ENCODE measurements around the gene DNM3. TPM values are rescaled to one million over a fixed set of nuclear protein-coding genes. Genes with fewer than 3 reads are reported as not detected.

The DNM3 gene
- total and polyA plus RNA-seq, 2 experiments from 2014 or later = 0.11 to 1.4 TPM

DNA sequence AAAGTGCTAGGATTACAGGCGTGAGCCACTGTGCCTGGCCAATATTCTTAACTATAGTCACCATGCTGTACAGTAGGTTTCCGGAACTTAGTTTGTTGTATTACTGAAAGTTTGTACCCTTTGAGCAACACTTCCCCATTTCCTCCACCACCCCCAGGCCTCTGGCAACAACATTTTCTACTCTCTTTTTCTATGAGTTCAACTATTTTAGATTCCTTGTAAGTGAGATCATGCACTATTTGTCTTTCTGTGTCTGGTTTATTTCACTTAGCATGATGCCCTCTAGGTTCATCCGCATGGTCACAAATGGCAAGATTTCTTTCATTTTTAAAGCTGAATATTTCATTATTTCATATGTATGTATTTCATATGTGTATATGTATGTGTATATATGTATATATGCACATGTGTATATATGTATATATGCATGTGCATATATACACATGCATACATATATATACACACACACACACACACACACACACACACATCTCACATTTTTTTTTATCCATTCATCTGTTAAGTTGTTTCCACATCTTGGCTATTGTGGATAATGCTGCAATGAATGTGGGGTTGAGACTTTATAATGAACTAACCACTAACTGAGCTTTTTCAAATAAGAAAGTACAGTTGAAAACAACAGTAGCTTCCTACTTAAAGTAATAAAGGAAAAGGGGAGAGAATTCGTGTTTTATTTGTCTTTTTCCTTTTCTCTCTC, 322.4 kb downstream of the DNM3 start:
- H3K27ac ChIP-seq = no peak overlapping the region
- peaks cover 18% of the 10 kb centered on the region for H3K4me1 ChIP-seq (ENCODE audit: insufficient read depth)
- H2AFZ ChIP-seq = no peak overlapping the region
- DNase-seq = peak; percentile 29
- H3K36me3 ChIP-seq (ENCODE audit: low read depth) = no peaks in the 10 kb centered on the region
- no peaks in the 10 kb centered on the region for H4K20me1 ChIP-seq (ENCODE audit: insufficient read depth)
- no peak overlapping the region for H3K9ac ChIP-seq
- H3K4me3 ChIP-seq = no peak overlapping the region
- WGBS, 2 experiments (ENCODE audit: low coverage in 1 of 2, low lambda C conversion rate in 2 of 2, missing lambda C conversion rate in 2 of 2) = 77 to 78% methylated on average over 4 of the region's 4 CpGs
- no peaks in the 10 kb centered on the region for H3K9me3 ChIP-seq (ENCODE audit: low read depth)
- H3K9me2 ChIP-seq (ENCODE audit: insufficient read depth) = no peaks in the 10 kb centered on the region
- TF ChIP-seq EZH2phosphoT487 (IDR thresholded peaks at IDR 0.05; ENCODE audit: insufficient read depth, low read depth) (no peak), EZH2 (IDR thresholded peaks at IDR 0.05; ENCODE audit: insufficient read depth, poor library complexity, severe bottlenecking) (no peak)
- H3K27me3 ChIP-seq (replicated peaks; ENCODE audit: insufficient read depth) = no peaks in the 10 kb centered on the region
- H3F3A ChIP-seq (ENCODE audit: insufficient read depth) = peaks cover 9% of the 10 kb centered on the region; the same call in 1 of the 2 replicates
- peak overlapping the region; percentile 10 for H3K4me2 ChIP-seq (ENCODE audit: unreplicated experiment)
- no peaks in the 10 kb centered on the region for H3K79me2 ChIP-seq (ENCODE audit: insufficient read depth)
- in situ Hi-C loops (cut with MboI) = no loop called here

GRCh38 chr1:172165403-172165802, 324.1 kb downstream of the DNM3 start:
- Histone ChIP-seq H3K27ac (no peak overlapping the region), H3F3A (ENCODE audit: insufficient read depth) (peaks cover 10% of the 10 kb centered on the region; the same call in 1 of the 2 replicates), H2AFZ (no peak overlapping the region), H3K4me1 (ENCODE audit: insufficient read depth) (peaks cover 23% of the 10 kb centered on the region), H3K9me2 (ENCODE audit: insufficient read depth) (no peaks in the 10 kb centered on the region), H3K27me3 (replicated peaks; ENCODE audit: insufficient read depth) (no peaks in the 10 kb centered on the region), H3K4me2 (ENCODE audit: unreplicated experiment) (no peak overlapping the region), H3K9me3 (ENCODE audit: low read depth) (no peaks in the 10 kb centered on the region), H3K36me3 (ENCODE audit: low read depth) (no peaks in the 10 kb centered on the region), H3K79me2 (ENCODE audit: insufficient read depth) (no peaks in the 10 kb centered on the region), H4K20me1 (ENCODE audit: insufficient read depth) (no peaks in the 10 kb centered on the region), H3K4me3 (no peak overlapping the region), H3K9ac (no peak overlapping the region)
- in situ Hi-C loops (cut with MboI) = no loop called here
- 94 to 98% methylated on average over 2 of the region's 2 CpGs for WGBS, 2 experiments (ENCODE audit: low coverage in 1 of 2, low lambda C conversion rate in 2 of 2, missing lambda C conversion rate in 2 of 2)
- TF ChIP-seq EZH2phosphoT487 (IDR thresholded peaks at IDR 0.05; ENCODE audit: insufficient read depth, low read depth) (no peak), EZH2 (IDR thresholded peaks at IDR 0.05; ENCODE audit: insufficient read depth, poor library complexity, severe bottlenecking) (no peak)
- DNase-seq = no peak

GRCh38 chr1:172167796-172168596, 326.7 kb downstream of the DNM3 start:
- H3K4me1 ChIP-seq (ENCODE audit: insufficient read depth) = peaks cover 23% of the 10 kb centered on the region
- H2AFZ ChIP-seq = no peak overlapping the region
- H3F3A ChIP-seq (ENCODE audit: insufficient read depth) = peaks cover 10% of the 10 kb centered on the region; the same call in 1 of the 2 replicates
- H3K36me3 ChIP-seq (ENCODE audit: low read depth) = no peaks in the 10 kb centered on the region
- no peaks in the 10 kb centered on the region for H4K20me1 ChIP-seq (ENCODE audit: insufficient read depth)
- TF ChIP-seq EZH2phosphoT487 (IDR thresholded peaks at IDR 0.05; ENCODE audit: insufficient read depth, low read depth) = no peak
- no peak overlapping the region for H3K9ac ChIP-seq
- H3K9me2 ChIP-seq (ENCODE audit: insufficient read depth) = no peaks in the 10 kb centered on the region
- no peaks in the 10 kb centered on the region for H3K9me3 ChIP-seq (ENCODE audit: low read depth)
- WGBS, 2 experiments (ENCODE audit: low coverage in 1 of 2, low lambda C conversion rate in 2 of 2, missing lambda C conversion rate in 2 of 2) = 15 to 18% methylated on average over 4 of the region's 4 CpGs
- DNase-seq = peak; percentile 65
- H3K27ac ChIP-seq = no peak overlapping the region
- H3K4me2 ChIP-seq (ENCODE audit: unreplicated experiment) = peak overlapping the region; percentile 5
- in situ Hi-C loops (cut with MboI) = no loop called here
- no peak overlapping the region for H3K4me3 ChIP-seq
- no peaks in the 10 kb centered on the region for H3K27me3 ChIP-seq (replicated peaks; ENCODE audit: insufficient read depth)
- H3K79me2 ChIP-seq (ENCODE audit: insufficient read depth) = no peaks in the 10 kb centered on the region

DNA sequence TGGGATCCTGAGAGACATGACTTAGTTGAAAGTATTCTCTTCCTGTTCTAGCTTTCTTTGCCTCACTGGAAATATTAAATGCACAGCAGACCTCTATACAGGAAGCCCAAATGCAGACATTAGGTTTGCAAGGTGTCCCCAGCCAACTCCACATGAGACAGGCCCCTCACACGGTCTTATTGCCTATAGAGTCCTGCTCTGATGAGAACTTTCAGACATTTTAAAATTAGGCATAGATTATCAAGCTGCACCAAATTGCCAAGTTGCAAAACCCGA, 327.2 kb downstream of the DNM3 start:
- no peaks in the 10 kb centered on the region for H3K9me2 ChIP-seq (ENCODE audit: insufficient read depth)
- no peak overlapping the region for H2AFZ ChIP-seq
- H3K9ac ChIP-seq = no peak overlapping the region
- H3K36me3 ChIP-seq (ENCODE audit: low read depth) = no peaks in the 10 kb centered on the region
- H3K4me2 ChIP-seq (ENCODE audit: unreplicated experiment) = no peak overlapping the region
- H4K20me1 ChIP-seq (ENCODE audit: insufficient read depth) = no peaks in the 10 kb centered on the region
- peaks cover 20% of the 10 kb centered on the region for H3K4me1 ChIP-seq (ENCODE audit: insufficient read depth)
- H3K27ac ChIP-seq = no peak overlapping the region
- peaks cover 10% of the 10 kb centered on the region; the same call in 1 of the 2 replicates for H3F3A ChIP-seq (ENCODE audit: insufficient read depth)
- no peaks in the 10 kb centered on the region for H3K79me2 ChIP-seq (ENCODE audit: insufficient read depth)
- no peaks in the 10 kb centered on the region for H3K27me3 ChIP-seq (replicated peaks; ENCODE audit: insufficient read depth)
- no peaks in the 10 kb centered on the region for H3K9me3 ChIP-seq (ENCODE audit: low read depth)
- no peak for DNase-seq
- no peak overlapping the region for H3K4me3 ChIP-seq
- in situ Hi-C loops (cut with MboI) = no loop called here
- WGBS, 2 experiments (ENCODE audit: low coverage in 1 of 2, low lambda C conversion rate in 2 of 2, missing lambda C conversion rate in 2 of 2) = 36 to 40% methylated on average over 2 of the region's 2 CpGs
- TF ChIP-seq EZH2 (IDR thresholded peaks at IDR 0.05; ENCODE audit: insufficient read depth, poor library complexity, severe bottlenecking) (no peak), EZH2phosphoT487 (IDR thresholded peaks at IDR 0.05; ENCODE audit: insufficient read depth, low read depth) (no peak)

All from GM23248 (cell line).